HepG2 (cell line): ENCODE results near the gene PSMD6. TPM values are rescaled to one million over a fixed set of nuclear protein-coding genes. Genes with fewer than 3 reads are reported as not detected.

ENCODE experiments used
- ELF4 ChIP-seq: sonication (generic); formaldehyde crosslinking; IDR thresholded peaks from 2 replicates; pipeline ENCODE4 v1.5.0; 2020; ENCODE audit warnings: missing genetic modification reagents, mild to moderate bottlenecking, moderate library complexity, borderline replicate concordance
- PAWR ChIP-seq: sonication (generic); formaldehyde crosslinking; IDR thresholded peaks from 2 replicates; pipeline ENCODE4 v1.4.0; 2020; ENCODE audit warnings: missing genetic modification reagents, mild to moderate bottlenecking, borderline replicate concordance
- PITX1 ChIP-seq: sonication (generic); formaldehyde crosslinking; IDR thresholded peaks from 2 replicates; pipeline ENCODE4 v1.5.1; 2020; ENCODE audit warnings: mild to moderate bottlenecking, missing genetic modification reagents
- SRSF1 ChIP-seq: fragments of 200-400 bp; formaldehyde crosslinking; optimal IDR thresholded peaks from 2 replicates; pipeline ENCODE3; 2017; ENCODE audit warnings: mild to moderate bottlenecking, low read depth, low read length, moderate library complexity
- THYN1 ChIP-seq: sonication (generic); formaldehyde crosslinking; IDR thresholded peaks from 2 replicates; pipeline ENCODE4 v1.8.1; 2023; ENCODE audit warnings: low read depth, mild to moderate bottlenecking, moderate library complexity, missing genetic modification reagents, borderline replicate concordance
- ZBTB8A ChIP-seq: sonication (generic); formaldehyde crosslinking; IDR thresholded peaks from 2 replicates; pipeline ENCODE4 v1.4.0; 2020; ENCODE audit warnings: mild to moderate bottlenecking, low read depth, missing genetic modification reagents, borderline replicate concordance
- ZGPAT ChIP-seq: IDR thresholded peaks from 2 replicates; pipeline ENCODE4 v1.6.1; 2016; ENCODE audit warnings: mild to moderate bottlenecking
- ZNF20 ChIP-seq: sonication (generic); formaldehyde crosslinking; IDR thresholded peaks from 2 replicates; pipeline ENCODE4 v1.4.0; 2020; ENCODE audit warnings: mild to moderate bottlenecking, moderate library complexity, missing genetic modification reagents
- ZNF263 ChIP-seq: sonication (generic); formaldehyde crosslinking; IDR thresholded peaks from 2 replicates; pipeline ENCODE4 v1.4.0; 2020; ENCODE audit warnings: missing genetic modification reagents
- ZNF30 ChIP-seq: sonication (generic); formaldehyde crosslinking; IDR thresholded peaks from 2 replicates; pipeline ENCODE4 v1.5.0; 2020; ENCODE audit warnings: mild to moderate bottlenecking, missing genetic modification reagents
- ZNF446 ChIP-seq: sonication (generic); formaldehyde crosslinking; IDR thresholded peaks from 2 replicates; pipeline ENCODE4 v1.5.0; 2020; ENCODE audit warnings: mild to moderate bottlenecking, missing genetic modification reagents
- ZNF598 ChIP-seq: sonication (generic); formaldehyde crosslinking; IDR thresholded peaks from 2 replicates; pipeline ENCODE4 v1.5.1; 2020; ENCODE audit warnings: mild to moderate bottlenecking, missing genetic modification reagents, borderline replicate concordance
- ZNF75D ChIP-seq: sonication (generic); formaldehyde crosslinking; IDR thresholded peaks from 2 replicates; pipeline ENCODE4 v1.8.1; 2023; ENCODE audit warnings: missing genetic modification reagents, mild to moderate bottlenecking, borderline replicate concordance
- ZNF776 ChIP-seq: sonication (generic); formaldehyde crosslinking; IDR thresholded peaks from 2 replicates; pipeline ENCODE4 v1.4.0; 2020; ENCODE audit warnings: mild to moderate bottlenecking, missing genetic modification reagents
- ZNF839 ChIP-seq: sonication (generic); formaldehyde crosslinking; IDR thresholded peaks from 2 replicates; pipeline ENCODE4 v1.4.0; 2020; ENCODE audit warnings: missing genetic modification reagents, mild to moderate bottlenecking, borderline replicate concordance
- polyA plus RNA-seq, 8 experiments: library from polyadenylated mRNA; depleted of rRNA in 3 of 8; stranded (reverse) in 7 of 8; unstranded in 1 of 8; fragments of >200 nt; fragmentation: Illumina TruSeq in 4 of 8; extraction: Trizol in 4 of 8; gene quantifications; 2 replicates each; pipeline versions ENCODE4 v1.2.1 to v1.2.3, GENCODE V29; 2011 to 2016; ENCODE audit warnings: low read depth in 4 of 8, missing spikeins in 1 of 8, mixed read lengths in 1 of 8; ENCODE audit not compliant: insufficient read depth in 1 of 8
- total RNA-seq, 5 experiments: library from RNA; depleted of rRNA; stranded (reverse); fragments of >200 nt; fragmentation: Illumina TruSeq; extraction: Trizol; gene quantifications; 2 replicates each; pipeline ENCODE4 v1.2.3, GENCODE V29; 2016; ENCODE audit warnings: low read depth in 1 of 5
- TF ChIP-seq, protein P1 (sequence below): sonication (generic); formaldehyde crosslinking; IDR thresholded peaks from 2 replicates; pipeline ENCODE4 v1.4.0; 2020; ENCODE audit warnings: missing genetic modification reagents, borderline replicate concordance
- TF ChIP-seq, protein P2 (sequence below): sonication (generic); formaldehyde crosslinking; IDR thresholded peaks from 2 replicates; pipeline ENCODE4; 2020; ENCODE audit warnings: missing genetic modification reagents, mild to moderate bottlenecking, borderline replicate concordance

PSMD6 gene
- total and polyA plus RNA-seq, 2 of the 13 experiments (the other 11 are each of a cell fraction or from before 2014, with no cell fraction given): 36.8 to 117 TPM

DNA sequence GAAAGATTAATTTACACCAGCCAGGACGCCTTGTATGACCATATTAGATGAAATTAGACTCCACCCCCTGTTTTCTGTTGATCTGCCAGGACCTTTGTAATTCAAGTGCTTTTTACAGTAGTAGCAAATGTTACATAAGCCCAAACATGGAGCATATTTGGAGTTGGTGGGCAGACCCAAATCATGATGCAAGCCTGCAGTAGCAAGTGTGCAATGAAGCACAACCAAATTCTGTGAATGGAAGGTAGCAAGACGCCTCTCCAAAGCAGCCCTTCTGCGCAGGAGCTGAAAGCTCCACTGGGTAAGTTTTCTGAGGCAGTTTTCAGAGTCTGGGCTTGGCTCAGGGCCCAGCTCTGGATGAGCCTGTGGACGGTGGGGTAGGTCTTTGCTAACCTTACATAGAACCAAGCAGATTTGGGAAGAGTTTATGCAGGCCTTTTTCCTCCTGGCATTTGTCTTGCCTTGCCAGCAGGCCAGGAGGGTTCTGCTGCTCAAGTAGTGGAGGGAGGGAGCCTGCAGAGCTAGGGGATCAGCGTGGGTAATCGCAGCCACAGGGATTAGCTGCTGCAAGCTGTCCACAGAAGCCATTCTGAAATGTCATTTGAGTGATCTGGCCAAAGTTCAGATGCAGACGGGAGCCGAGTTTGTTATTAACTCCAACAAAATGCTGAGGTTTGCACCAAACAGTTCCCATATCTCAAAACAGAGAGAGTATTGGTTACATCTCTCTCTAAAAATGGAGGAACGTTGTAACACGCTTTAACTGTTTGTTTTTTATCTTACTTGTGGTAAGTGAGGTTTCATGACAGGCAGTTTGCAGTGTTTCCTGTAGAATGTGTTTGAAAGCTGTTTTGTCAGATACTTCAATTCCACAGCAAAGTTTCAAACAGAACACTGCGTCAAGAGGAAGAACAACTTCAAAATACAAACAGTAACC lies 55.4 kb downstream of the PSMD6 start (continued):
- TF ChIP-seq, protein P1, sequence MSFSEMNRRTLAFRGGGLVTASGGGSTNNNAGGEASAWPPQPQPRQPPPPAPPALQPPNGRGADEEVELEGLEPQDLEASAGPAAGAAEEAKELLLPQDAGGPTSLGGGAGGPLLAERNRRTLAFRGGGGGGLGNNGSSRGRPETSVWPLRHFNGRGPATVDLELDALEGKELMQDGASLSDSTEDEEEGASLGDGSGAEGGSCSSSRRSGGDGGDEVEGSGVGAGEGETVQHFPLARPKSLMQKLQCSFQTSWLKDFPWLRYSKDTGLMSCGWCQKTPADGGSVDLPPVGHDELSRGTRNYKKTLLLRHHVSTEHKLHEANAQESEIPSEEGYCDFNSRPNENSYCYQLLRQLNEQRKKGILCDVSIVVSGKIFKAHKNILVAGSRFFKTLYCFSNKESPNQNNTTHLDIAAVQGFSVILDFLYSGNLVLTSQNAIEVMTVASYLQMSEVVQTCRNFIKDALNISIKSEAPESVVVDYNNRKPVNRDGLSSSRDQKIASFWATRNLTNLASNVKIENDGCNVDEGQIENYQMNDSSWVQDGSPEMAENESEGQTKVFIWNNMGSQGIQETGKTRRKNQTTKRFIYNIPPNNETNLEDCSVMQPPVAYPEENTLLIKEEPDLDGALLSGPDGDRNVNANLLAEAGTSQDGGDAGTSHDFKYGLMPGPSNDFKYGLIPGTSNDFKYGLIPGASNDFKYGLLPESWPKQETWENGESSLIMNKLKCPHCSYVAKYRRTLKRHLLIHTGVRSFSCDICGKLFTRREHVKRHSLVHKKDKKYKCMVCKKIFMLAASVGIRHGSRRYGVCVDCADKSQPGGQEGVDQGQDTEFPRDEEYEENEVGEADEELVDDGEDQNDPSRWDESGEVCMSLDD (CRISPR knock-in tag): no peak
- TF ChIP-seq SRSF1: no peak
- TF ChIP-seq ZNF263 (CRISPR knock-in tag): no peak
- TF ChIP-seq ZNF75D (CRISPR knock-in tag): no peak
- TF ChIP-seq THYN1: no peak
- no peak for TF ChIP-seq ZNF446
- no peak for TF ChIP-seq ZNF30
- no peak for TF ChIP-seq PAWR (CRISPR knock-in tag)
- no peak for TF ChIP-seq ZNF839 (CRISPR knock-in tag)
- peak; percentile 87 for TF ChIP-seq PITX1
- TF ChIP-seq ZNF598 (CRISPR knock-in tag): 0 out of 2 replicates have a peak, but pooled peaks have one; percentile 21
- TF ChIP-seq ELF4 (CRISPR knock-in tag): no peak
- no peak; the same call in 1 of the 2 replicates for TF ChIP-seq ZGPAT
- TF ChIP-seq ZNF20 (CRISPR knock-in tag): 0 out of 2 replicates have a peak, but pooled peaks have one; percentile 27
- no peak for TF ChIP-seq ZNF776 (CRISPR knock-in tag)
- TF ChIP-seq ZBTB8A: no peak
- TF ChIP-seq, protein P2, sequence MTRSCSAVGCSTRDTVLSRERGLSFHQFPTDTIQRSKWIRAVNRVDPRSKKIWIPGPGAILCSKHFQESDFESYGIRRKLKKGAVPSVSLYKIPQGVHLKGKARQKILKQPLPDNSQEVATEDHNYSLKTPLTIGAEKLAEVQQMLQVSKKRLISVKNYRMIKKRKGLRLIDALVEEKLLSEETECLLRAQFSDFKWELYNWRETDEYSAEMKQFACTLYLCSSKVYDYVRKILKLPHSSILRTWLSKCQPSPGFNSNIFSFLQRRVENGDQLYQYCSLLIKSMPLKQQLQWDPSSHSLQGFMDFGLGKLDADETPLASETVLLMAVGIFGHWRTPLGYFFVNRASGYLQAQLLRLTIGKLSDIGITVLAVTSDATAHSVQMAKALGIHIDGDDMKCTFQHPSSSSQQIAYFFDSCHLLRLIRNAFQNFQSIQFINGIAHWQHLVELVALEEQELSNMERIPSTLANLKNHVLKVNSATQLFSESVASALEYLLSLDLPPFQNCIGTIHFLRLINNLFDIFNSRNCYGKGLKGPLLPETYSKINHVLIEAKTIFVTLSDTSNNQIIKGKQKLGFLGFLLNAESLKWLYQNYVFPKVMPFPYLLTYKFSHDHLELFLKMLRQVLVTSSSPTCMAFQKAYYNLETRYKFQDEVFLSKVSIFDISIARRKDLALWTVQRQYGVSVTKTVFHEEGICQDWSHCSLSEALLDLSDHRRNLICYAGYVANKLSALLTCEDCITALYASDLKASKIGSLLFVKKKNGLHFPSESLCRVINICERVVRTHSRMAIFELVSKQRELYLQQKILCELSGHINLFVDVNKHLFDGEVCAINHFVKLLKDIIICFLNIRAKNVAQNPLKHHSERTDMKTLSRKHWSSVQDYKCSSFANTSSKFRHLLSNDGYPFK (CRISPR knock-in tag): no peak
